Amniotic stem cell (primary cell): Measurements from ENCODE around the gene RYR2.

Experiments used
- DNase-seq: peaks from one replicate; lab custom pipeline; 2025; lab: John Stamatoyannopoulos, UW

Gene RYR2

GRCh38 chr1:237032029-237032428 is 10.0 kb upstream of the RYR2 start:
- DNase-seq = no peak

- DNase-seq = no peak
These were observed 8.9 kb upstream of the RYR2 start for GRCh38 chr1:237033061-237033460.

DNA sequence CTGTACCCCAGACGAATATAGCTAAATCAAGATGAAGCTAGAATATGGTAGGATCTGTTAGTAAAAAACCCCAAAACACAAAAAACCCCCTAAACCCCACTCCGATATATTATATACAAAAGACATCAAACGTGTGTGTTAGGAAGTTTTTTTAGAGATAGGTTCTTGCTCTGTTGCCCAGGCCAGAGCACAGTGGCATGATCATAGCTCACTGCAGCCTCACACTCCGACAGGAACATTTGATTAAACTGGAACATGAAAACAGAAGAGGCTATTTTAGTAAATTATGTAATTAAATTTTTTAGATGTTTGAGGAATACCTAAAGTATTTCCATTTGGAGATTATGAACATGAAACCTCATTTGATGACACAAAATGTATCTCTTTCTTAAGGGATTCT is 8.2 kb upstream of the RYR2 start:
- DNase-seq = no peak

GRCh38 chr1:237035759-237036158 is 6.2 kb upstream of the RYR2 start:
- no peak for DNase-seq

GRCh38 chr1:237038211-237038610 is 3.8 kb upstream of the RYR2 start:
- DNase-seq = no peak

DNA sequence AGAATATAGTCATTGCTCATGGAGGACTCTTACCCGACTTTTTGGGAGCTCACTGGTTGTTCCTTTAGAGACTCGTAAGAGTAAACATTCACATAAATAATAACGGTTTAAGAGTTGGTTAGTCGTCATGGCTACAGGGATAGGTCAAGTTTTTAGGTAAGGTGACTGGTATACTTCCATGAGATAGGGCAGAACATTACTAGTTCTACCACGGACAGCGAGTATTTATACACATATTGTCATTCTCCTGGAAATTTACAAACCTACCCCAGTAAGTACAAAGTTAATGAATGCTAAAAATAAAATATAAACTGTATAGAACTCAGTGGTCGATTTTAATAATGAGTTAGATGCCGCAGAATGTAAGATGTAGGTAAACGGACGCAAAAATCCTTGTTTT is 1.2 kb upstream of the RYR2 start:
- no peak for DNase-seq

GRCh38 chr1:237041461-237041794 is 556 bp upstream of the RYR2 start:
- no peak for DNase-seq

GRCh38 chr1:237042526-237042891 is 525 bp downstream of the RYR2 start:
- DNase-seq = no peak

GRCh38 chr1:237042892-237043576 is 1.1 kb downstream of the RYR2 start:
- no peak for DNase-seq

DNA sequence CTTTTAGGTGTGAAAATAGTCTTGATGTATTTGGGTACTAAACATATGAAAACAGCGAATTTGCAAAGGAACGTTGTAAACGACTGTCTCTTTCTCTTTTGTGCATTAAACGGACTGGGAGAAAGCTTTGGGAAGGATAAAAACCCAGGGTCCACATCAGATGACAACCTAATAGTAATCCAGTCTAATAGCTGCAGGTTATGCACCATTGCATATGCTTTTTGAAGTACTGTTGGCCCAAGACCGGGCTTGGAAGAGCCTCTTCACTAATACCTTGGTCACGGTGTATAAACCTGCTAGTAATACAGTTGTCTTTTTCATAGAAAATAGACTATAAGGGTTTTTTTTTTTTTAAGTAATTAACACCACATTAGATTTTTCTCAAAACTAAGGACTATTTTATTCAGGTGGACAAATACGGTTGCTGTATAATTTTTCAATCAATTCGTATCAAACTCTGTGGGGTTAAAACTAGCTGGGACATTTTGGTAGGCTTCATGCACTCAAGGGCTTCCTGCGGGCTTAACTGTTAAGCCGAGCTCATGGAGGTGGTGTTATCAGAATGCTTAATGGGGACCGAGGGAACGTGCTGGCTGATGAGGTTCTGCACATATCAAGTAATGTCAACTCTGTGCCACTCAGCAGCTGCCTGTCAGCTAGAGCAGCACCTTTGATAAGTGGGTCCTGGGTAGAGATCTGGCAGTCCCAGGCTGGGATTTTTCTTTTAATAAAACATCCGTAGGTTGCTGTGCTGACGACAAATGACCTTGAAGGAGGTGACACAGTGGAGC is 2.1 kb downstream of the RYR2 start:
- DNase-seq = no peak

GRCh38 chr1:237045278-237046016 is 3.5 kb downstream of the RYR2 start:
- no peak for DNase-seq

- no peak for DNase-seq
These were observed 6.8 kb downstream of the RYR2 start for GRCh38 chr1:237048803-237049202.

- DNase-seq = no peak
These were observed 8.2 kb downstream of the RYR2 start for GRCh38 chr1:237050185-237050584.

DNA sequence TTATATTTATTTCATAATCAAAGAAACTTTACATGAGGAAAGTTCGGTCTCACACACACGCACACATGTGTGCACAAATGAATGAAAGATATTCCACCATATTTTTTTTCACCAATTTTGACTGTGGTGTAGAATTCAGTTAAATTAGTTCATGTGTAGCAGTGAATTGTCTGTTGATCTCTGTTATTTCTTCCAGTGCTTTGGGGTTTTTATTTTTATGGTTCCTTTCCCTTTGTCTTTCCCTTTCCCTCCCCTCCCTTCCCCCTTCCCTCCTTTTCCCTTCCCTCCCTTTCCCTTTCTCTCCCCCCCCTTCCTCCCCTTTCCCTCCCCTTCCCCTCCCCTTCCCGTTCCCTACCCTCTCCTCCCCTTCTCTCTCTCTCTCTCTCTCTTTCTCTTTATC is 8.9 kb downstream of the RYR2 start:
- no peak for DNase-seq

GRCh38 chr1:237054313-237054712 is 12.3 kb downstream of the RYR2 start:
- no peak for DNase-seq

GRCh38 chr1:237058470-237058869 is 16.5 kb downstream of the RYR2 start:
- no peak for DNase-seq

DNA sequence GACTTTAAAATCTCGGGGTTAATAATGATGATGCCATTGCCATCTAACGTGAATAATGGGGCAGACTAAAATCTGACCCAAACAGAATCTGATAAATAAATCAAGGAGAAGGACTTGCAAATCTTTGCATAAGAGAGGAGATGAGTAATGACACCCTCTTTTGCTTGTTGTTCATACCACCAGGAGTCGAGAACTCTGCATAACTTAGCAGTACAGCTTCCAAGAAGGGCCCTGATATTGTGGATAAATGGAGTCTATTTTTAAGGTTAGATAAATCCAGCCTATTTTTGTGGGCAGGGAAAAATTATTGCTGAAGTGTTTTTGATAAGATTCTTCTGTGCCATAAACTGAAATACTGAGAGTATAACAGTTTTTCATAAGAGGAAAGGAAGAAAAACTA is 17.3 kb downstream of the RYR2 start:
- DNase-seq = no peak

DNA sequence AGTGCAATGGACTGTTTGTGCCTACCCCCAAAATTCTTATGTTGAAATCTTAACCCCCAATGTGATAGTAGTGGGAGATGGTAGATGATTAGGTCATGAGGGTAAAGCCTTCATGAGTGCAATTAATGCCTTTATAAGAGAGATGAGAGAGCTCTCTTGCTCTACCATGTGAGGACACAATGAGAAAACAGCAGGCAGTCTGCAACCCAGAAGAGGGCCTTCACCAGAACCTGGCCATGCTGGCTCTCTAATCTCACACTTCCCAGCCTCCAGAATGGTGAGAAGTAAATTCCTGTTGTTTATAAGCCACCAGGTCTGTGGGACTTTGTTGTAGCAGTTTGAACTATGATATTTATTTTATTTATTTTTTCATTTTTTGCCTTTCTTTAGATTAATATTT is 21.0 kb downstream of the RYR2 start:
- DNase-seq = no peak

DNA sequence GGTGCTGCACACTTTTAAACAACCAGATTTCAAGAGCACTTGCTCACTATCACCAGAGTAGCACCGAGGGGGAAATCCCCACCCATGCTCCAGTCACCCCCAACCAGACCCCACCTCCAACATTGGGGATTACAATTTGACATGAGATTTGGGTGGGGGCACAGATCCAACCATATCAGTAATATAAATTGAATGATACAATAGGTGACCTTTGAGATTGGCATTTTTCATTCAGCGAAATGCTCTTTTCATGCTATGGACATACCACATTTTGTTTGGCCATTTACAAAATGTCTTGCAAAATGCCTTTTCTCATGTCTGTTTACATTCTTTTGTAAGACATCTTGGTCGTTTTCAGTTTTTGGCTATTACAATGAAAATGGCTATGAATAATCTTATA is 23.9 kb downstream of the RYR2 start:
- DNase-seq = no peak

GRCh38 chr1:237070519-237070918 is 28.5 kb downstream of the RYR2 start:
- no peak for DNase-seq

DNA sequence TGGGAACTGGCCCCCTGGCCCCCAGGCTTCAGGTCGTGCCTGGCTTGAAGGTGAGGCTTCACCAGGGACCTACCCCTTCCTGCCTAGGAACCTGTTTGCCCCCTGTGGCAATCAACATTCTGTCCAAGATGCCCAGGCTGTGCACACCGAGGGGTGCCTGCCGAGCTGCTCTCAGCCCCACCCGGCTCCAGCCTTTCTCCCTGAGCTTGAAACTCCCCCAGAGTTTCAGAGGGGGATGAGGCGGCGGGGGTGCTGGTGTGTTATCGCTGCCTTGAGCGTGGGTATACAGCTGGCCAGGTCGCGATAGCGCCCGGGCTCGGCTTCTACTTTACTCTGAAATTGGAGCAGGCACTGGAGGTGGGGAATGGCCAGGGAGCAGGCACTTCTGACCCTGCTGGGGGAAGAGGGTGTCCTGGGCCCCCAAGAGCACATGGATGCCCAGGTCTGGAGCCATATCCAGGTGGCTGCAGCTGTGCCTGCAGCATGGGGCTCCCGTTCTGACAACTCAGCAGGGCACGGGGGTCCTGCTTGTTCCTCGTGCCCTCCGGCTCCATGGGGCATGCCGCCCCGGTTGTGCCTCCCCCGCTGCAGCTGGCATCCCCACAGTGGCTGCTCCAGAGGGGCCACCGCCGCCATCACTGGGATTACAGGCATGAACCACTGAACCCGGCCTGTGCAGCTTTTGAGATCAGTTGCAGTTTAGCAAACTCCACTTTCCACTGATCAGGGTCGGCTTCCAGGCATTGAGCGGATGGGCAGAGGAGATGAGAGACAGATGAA is 29.8 kb downstream of the RYR2 start:
- no peak for DNase-seq

GRCh38 chr1:237074371-237075117 is 32.6 kb downstream of the RYR2 start:
- DNase-seq = no peak
